Ectodermal cell (in vitro differentiated cells): ENCODE measurements around the gene CACTIN.

Experiments
- H3K27ac ChIP-seq: 2 replicates; pipeline ENCODE4 v1.7.0; 2013; ENCODE audit warnings: mild to moderate bottlenecking, low read depth, low read length; ENCODE audit not compliant: insufficient read depth, poor library complexity, severe bottlenecking
- H3K27me3 ChIP-seq: 2 replicates; pipeline ENCODE4 v1.7.0; 2013; ENCODE audit warnings: mild to moderate bottlenecking, low read length; ENCODE audit not compliant: insufficient read depth, control insufficient read depth, poor library complexity, severe bottlenecking
- H3K36me3 ChIP-seq: one replicate; pipeline ENCODE4 v1.7.0; 2013; ENCODE audit warnings: low read length; ENCODE audit not compliant: control insufficient read depth, insufficient read depth
- H3K4me1 ChIP-seq: one replicate; pipeline ENCODE4 v1.7.0; 2013; ENCODE audit warnings: low read length; ENCODE audit not compliant: control insufficient read depth, insufficient read depth
- H3K4me3 ChIP-seq: 2 replicates; pipeline ENCODE4 v1.7.0; 2013; ENCODE audit warnings: low read depth, low read length, control low read depth; ENCODE audit not compliant: insufficient read depth
- H3K9me3 ChIP-seq: 2 replicates; pipeline ENCODE4 v1.7.0; 2013; ENCODE audit warnings: mild to moderate bottlenecking, low read length, moderate library complexity; ENCODE audit not compliant: control insufficient read depth
- WGBS, 2 experiments: methylation state at CpG; one replicate each; pipeline ENCODE4 v1.1.7; 2013; ENCODE audit warnings: missing lambda C conversion rate in 2 of 2; 5-methylcytosine and 5-hydroxymethylcytosine counted together

Gene CACTIN

GRCh38 chr19:3617463-3617862, 9.1 kb downstream of the CACTIN start:
- Histone ChIP-seq H3K4me1 (no peaks in the 10 kb centered on the region), H3K27me3 (no peaks in the 10 kb centered on the region), H3K36me3 (no peaks in the 10 kb centered on the region), H3K27ac (no peak overlapping the region), H3K9me3 (no peaks in the 10 kb centered on the region), H3K4me3 (no peak overlapping the region)
- 79 to 81% methylated on average over 19 of the region's 19 CpGs for WGBS, 2 experiments

GRCh38 chr19:3615524-3616135, 11.0 kb downstream of the CACTIN start:
- H3K4me1 ChIP-seq = no peaks in the 10 kb centered on the region
- H3K36me3 ChIP-seq = peaks cover 6% of the 10 kb centered on the region
- H3K9me3 ChIP-seq = no peaks in the 10 kb centered on the region
- 93 to 95% methylated on average over 26 of the region's 26 CpGs for WGBS, 2 experiments
- no peak overlapping the region for H3K4me3 ChIP-seq
- no peak overlapping the region for H3K27ac ChIP-seq
- H3K27me3 ChIP-seq = no peaks in the 10 kb centered on the region

GRCh38 chr19:3614858-3615505, 11.6 kb downstream of the CACTIN start:
- Histone ChIP-seq H3K27ac (no peak overlapping the region), H3K4me3 (no peak overlapping the region), H3K4me1 (no peaks in the 10 kb centered on the region), H3K27me3 (no peaks in the 10 kb centered on the region), H3K9me3 (no peaks in the 10 kb centered on the region), H3K36me3 (peaks cover 8% of the 10 kb centered on the region)
- 91 to 92% methylated on average over 17 of the region's 18 CpGs for WGBS, 2 experiments

GRCh38 chr19:3613818-3614661, 12.6 kb downstream of the CACTIN start:
- WGBS, 2 experiments = 94% methylated on average over 39 of the region's 39 CpGs
- no peak overlapping the region for H3K27ac ChIP-seq
- H3K36me3 ChIP-seq = peaks cover 11% of the 10 kb centered on the region
- H3K9me3 ChIP-seq = no peaks in the 10 kb centered on the region
- no peaks in the 10 kb centered on the region for H3K4me1 ChIP-seq
- no peaks in the 10 kb centered on the region for H3K27me3 ChIP-seq
- H3K4me3 ChIP-seq = no peak overlapping the region

GRCh38 chr19:3612901-3613741, 13.5 kb downstream of the CACTIN start:
- Histone ChIP-seq H3K9me3 (no peaks in the 10 kb centered on the region), H3K4me1 (peaks cover 3% of the 10 kb centered on the region), H3K27me3 (peaks cover under 1% of the 10 kb centered on the region), H3K27ac (no peak overlapping the region), H3K36me3 (peaks cover 11% of the 10 kb centered on the region), H3K4me3 (no peak overlapping the region)
- WGBS, 2 experiments = 88 to 89% methylated on average over 79 of the region's 79 CpGs

GRCh38 chr19:3612330-3612729, 14.3 kb downstream of the CACTIN start:
- WGBS, 2 experiments = 96% methylated on average over 33 of the region's 33 CpGs
- Histone ChIP-seq H3K27ac (no peak overlapping the region), H3K9me3 (no peaks in the 10 kb centered on the region), H3K27me3 (peaks cover 9% of the 10 kb centered on the region), H3K4me1 (peaks cover 11% of the 10 kb centered on the region), H3K4me3 (no peak overlapping the region), H3K36me3 (peaks cover 11% of the 10 kb centered on the region)

- H3K36me3 ChIP-seq = peaks cover 11% of the 10 kb centered on the region
- WGBS, 2 experiments = 95 to 96% methylated on average over 36 of the region's 36 CpGs
- no peak overlapping the region for H3K4me3 ChIP-seq
- peaks cover 13% of the 10 kb centered on the region for H3K27me3 ChIP-seq
- H3K9me3 ChIP-seq = no peaks in the 10 kb centered on the region
- H3K4me1 ChIP-seq = peaks cover 14% of the 10 kb centered on the region
- no peak overlapping the region for H3K27ac ChIP-seq
Measured at GRCh38 chr19:3611841-3612240, 14.7 kb downstream of the CACTIN start.

- WGBS, 2 experiments = 93 to 94% methylated on average over 41 of the region's 41 CpGs
- Histone ChIP-seq H3K27me3 (peaks cover 22% of the 10 kb centered on the region), H3K36me3 (peaks cover 11% of the 10 kb centered on the region), H3K4me1 (peaks cover 14% of the 10 kb centered on the region), H3K27ac (no peak overlapping the region), H3K4me3 (no peak overlapping the region), H3K9me3 (no peaks in the 10 kb centered on the region)
Measured at GRCh38 chr19:3610745-3611717, 15.6 kb downstream of the CACTIN start.
